Stimulated activated CD8-positive, alpha-beta memory T cell treated with anti-CD3 and anti-CD28 coated beads, Interleukin-4, amount 100 ng/mL, for 48 hours (primary cell): ENCODE results near the gene LMO7.

Experiments used
- DNase-seq: peaks from one replicate; pipeline ENCODE4 v3.0.0-alpha.2; 2020

The LMO7 gene

DNA sequence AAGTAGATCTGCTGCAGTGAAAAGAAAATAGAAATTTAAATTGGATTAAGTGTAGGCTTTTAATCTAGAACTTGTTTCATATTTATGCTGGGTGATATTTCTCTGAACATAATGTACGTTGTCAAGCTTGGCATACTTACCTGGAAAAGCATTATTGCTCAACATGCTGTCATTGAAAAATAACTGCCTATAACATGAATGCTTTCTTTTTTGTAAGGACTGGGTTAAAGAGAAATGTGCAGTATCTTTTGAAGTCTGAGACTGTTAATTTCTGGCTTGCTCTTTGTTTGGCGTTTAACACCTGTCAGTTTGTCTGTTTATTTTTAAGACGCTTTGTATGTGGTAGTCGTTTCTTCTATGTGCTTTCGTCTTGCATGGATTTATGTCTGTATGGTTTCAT is 175.2 kb downstream of the LMO7 start:
- DNase-seq = no peak

DNA sequence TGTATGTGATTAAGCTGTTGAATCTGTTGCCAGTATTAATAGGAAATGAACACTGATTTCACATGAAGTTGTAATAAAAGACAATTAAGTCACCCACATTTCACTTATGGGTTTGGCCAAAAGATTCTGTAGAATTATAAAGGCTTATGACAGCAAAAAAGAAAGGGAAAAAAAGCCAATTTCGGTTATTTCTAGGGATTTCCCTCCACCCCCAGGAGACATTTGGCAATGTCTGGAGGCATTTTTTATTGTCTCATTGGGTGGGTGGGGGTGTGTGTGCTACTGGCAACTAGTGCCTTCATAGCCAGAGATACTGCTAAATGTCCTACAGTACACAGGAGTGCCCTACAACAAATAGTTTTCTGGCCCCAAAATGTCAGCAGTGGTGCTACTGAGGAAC is 175.7 kb downstream of the LMO7 start:
- no peak for DNase-seq

DNA sequence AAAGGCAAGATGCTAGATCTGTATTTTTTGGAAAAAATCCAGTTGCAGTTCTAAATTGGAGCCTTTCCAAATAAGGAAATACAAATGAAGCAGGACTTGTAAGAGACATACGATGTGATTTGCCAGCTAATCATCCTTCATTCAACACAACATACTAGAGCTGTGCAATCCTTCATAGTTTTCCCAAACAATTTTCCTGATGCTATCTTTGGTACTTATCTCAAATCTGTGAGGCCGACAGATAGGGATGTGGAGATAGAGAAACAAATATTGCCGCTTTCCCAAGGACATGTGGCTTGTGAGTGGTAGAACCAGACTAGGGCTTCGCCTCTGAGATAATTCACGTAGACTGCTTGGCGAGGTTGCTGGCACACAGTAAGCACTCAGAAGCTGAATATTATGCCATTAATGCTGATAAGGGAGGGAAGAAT is 176.6 kb downstream of the LMO7 start:
- DNase-seq = no peak

DNA sequence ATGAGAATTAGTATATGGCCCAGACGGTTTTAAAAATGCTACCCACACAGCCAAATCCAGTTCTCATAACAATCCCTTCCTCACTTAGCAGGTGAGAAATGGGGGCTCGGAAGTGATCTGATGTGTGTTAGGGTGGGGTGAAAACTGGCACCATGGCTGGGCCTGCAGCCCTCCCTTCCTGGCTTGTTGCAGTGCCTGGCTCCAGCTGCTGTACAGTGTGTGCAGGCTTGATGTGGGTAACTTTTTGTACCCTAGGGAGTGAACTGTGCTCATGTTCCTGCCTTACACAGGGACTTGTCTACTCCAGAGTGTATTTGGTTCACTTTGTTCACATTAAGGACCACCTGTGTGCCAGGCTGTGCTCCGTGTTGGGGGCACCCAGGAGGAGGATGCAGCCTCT is 177.2 kb downstream of the LMO7 start:
- no peak for DNase-seq

DNA sequence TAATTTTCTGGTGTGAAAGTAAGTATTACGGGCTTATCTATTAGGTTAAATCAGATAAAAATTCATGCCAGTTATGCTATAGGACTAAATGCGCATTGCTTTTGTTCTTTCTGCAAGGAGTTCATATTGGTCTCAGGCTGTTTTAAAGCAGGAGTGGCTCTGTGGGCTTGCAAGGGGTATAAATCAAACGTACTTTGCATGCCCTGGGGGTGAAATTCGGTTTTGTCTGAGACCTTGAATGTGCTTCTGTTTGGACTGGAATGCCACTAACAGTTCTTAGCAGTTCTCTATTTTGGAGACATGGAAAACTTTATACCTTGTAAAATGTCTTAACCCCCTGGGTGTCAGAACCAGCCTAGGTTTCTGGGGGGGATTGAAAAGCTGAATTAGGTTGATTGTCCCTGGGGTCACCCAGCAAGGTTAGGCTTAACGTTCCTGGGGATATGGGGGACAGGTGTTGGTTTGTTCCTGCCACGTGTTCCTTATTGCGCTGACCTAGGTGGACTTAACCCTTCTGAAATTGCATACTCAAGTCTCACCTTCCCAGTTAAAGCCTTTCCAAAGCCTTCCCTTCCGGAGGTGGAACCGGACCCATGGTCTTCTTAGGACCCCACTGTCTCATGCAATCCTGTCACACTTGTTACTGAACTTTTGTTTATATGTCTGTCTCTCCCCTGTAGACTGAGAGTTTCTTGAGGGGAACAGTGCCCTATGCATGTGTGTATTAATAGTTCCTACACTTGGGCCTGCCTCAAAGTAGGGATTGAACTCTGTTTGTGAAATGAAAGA is 182.2 kb downstream of the LMO7 start:
- no peak for DNase-seq

DNA sequence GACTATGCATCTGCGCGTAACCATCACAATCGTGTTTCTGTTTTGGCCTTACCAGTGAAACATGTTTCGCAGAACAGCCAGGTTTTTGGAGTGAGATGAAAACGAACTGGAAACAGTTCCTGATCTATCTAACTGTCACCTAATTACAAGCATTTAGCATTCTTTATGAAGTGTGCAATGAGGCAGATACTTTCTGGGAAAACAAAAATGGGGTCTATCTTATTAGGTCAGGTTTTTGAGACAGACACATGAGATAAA is 182.8 kb downstream of the LMO7 start:
- no peak for DNase-seq

DNA sequence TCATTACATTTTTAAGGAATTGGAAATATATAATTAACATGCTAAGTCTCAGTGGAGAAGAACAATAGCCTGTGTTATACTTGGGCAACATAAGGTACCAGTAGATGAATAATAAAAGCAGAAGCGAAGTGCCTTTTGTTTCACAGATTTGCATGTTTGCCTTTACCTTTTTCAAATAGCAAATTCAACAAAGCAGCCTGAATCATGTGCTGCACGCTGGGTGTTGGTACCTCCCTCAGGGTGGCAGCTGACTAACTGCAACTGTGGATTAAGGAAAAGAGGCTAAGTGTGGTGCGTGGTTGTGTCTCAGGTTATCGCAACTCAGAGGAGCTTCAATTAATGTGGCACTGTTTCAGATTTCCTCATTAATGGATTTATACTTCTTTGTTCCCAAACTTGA is 189.0 kb downstream of the LMO7 start:
- DNase-seq = no peak

DNA sequence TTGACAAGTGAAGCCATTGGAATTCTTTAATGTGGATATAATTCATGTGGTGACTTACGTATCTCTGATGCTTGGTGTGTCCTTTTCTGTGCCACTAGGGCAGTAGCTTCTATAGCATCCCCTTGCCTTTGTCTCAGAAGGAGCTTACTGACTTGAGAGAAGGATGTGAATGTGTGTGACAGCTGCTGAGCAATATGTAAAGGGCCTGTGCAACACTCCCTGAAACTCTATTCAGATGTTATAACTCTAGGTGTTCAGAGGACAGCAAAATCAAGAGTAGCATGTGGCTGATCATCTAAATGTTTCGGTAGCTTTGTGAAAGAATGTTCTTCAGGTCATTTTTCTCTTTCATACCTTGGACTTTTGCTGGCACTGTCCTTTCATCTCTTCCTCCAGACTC is 189.5 kb downstream of the LMO7 start:
- DNase-seq = no peak

DNA sequence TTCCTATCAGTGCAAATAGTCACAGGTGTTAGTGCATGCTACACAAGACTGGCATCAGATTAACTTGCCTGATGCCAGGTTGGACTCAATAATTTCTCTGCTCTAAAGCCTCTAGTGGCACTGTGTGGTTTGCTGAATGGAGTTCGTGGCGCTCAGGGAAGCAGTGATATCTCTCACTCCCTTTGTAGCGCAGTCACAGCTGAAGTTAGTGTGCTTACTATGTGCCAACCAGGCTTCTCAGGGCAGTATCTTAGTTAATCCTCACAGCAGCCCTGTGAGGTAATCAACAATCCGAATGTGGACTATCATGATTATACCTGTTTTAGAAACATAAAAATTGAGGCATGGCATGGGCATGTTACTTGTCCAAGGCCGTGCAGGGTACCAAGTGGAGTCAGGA is 190.3 kb downstream of the LMO7 start:
- no peak for DNase-seq

DNA sequence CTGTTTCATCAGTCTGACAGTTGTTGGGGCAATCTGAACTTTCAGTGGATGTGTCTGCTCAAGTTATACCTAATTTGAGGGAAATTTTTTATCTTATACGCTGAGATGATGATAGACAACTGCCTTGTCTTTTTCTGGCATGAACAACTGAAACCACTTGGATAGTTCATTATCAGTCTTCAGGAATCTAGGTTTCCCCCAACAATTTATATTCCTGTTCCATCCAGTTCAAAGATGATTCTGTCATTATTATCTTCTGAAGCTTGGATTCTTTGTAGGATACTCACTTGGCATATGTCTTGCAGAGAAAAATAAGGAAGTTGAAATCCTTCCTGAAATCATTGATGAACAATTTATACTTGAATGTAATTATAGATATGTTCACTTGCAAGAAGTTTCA is 193.7 kb downstream of the LMO7 start:
- DNase-seq = no peak

DNA sequence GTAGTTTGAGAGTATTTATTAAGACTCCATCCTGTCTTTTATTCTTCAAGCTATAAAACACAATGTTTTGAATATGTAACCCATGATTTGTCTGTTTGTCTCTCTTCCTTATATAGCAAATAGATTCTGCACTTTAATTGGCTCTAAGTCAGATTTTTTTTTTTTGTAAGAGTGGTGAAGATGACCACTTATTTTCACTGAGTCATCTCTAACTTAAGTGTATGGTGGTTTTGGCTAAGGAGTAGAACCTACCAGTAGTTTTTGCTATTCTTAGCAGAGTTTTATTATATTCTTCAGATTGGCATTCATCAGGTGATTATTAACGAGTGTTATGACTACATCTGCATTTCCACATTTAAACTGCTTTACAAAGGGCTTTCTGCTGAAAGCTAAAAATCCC is 194.7 kb downstream of the LMO7 start:
- DNase-seq = no peak

DNA sequence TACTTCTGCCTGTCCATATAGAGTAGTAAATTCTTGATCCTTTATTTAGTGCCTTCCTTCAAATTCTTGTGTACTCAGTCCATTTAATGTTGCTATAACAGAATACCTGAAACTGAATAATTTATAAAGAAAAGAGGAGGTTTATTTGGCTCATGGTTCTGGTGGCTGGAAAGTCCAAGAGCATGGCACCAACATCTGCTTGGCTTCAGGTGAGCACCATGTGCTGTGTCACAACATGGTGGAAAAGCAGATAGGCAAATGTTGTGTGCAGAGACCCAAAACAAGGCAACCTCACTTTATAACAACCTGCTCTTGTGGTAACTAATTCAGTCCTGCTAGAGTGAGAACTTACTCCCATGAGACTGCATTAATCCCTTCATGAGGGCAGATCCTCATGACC is 195.3 kb downstream of the LMO7 start:
- no peak for DNase-seq

DNA sequence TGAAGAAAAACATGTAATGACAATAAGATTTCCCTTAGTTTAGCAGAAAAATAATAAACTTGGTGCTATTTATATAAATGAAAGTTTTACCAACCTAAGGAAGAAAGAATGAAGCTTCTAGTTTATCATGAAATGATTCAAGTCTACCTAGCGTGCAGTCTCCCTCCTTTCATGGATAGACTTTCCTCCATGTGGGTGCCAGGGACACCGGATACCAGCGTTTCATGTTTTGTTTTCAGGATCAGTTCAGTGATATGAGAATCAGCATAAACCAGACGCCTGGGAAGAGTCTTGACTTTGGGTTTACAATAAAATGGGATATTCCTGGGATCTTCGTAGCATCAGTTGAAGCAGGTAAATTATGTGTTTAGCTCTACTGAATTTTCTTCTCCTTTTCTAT is 196.7 kb downstream of the LMO7 start:
- no peak for DNase-seq

DNA sequence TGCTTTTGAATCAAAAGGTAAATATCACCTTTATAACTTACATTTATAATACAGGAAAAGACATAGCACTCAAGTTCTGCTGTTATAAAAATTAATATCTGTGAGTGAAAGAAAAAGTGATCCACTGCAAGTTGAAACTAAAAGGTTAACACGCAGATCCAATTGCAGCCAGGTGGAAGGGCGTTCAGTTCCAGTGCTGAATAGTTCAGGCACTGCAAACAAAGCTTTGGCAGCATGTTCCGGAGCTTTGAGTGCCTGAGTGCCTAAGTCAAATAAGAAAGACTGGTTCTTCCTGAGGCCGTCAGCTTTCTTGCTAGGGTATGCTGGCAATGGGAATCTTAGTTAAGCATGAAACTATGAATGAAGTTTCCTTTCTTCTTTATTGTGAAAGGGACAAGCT is 200.3 kb downstream of the LMO7 start:
- DNase-seq = no peak

DNA sequence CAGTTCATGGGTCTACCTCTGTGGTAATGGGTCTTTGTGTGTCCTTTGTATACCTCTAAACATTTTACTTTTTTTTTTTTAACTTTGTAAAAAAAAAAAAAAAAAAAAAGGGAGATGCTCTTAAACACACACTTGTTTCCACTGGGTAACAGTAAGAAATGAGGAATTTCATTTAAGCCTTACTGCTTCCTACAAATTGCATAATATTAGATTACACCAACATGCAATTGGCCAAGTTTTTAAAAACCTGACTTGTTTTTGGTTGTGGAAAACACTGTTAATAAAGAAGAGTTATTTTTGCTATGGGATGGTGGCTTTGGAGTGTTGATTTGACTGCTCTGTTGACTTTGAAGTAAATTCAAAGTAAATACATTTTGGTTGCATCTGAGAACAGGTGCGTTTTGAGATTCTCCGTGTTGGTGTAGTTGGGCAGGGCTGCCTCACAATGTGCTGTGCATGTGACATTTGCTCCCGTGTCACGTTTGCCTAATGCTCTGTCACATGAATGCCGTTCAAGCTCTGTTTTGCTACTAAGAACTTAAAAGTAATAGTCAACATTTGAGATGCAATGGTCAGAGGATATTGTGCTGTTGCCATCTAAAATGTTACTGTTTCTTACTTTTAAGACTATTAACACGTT is 202.4 kb downstream of the LMO7 start:
- no peak for DNase-seq

DNA sequence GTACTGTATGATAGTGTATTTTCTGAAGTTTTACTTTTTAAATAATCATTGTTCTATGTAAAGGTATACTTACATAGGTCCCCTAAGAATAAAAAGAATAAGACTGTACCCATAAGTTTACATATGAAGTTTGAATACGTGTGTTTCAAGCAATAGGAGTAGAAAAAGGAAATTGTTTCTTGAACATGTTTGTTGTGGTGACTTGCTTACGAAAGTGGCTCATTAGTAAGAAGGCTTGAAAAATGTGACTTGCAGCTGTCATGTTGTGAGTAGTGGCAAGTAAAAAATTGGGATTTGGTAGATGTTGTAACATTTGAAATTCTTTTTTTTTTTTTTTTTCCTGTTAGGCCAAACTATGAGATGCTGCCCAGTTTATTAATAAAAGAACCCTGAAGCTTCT is 203.3 kb downstream of the LMO7 start:
- no peak for DNase-seq

DNA sequence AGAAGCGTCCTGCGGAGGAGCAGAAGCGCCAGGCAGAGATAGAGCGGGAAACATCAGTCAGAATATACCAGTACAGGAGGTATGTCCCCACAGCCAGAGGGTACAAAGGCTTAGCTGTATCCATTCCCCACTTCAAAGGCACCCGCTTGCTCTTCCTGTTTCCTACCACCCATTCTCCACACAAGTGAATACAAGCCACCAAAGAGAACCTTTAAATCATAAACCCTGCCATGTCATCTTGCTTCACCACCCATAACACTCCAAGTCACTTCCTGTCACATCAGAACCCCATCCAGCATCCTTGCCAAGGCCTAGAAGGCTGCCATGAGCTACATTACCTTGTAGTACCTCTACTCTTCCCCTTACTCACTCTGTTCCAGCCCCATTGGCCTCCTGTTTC is 205.8 kb downstream of the LMO7 start:
- no peak for DNase-seq

DNA sequence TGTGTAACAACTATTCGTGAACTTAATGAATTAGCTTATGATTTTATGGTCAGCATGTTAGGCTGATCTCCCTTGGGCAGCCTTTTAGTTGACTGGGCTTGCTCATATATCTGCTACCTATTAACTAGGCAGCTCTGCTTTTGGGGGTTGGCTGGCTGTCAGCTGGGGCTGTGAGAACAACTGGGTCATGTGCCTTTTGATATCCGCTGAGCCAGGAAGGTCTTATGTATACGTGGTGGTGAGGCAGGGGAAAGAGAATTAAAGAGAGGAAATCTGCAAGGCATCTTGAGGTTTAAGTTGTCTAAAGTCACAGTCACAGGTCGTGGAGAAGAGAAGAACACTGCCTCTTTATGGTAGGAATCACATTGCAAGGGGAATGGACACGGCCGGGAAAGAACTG is 206.9 kb downstream of the LMO7 start:
- no peak for DNase-seq

DNA sequence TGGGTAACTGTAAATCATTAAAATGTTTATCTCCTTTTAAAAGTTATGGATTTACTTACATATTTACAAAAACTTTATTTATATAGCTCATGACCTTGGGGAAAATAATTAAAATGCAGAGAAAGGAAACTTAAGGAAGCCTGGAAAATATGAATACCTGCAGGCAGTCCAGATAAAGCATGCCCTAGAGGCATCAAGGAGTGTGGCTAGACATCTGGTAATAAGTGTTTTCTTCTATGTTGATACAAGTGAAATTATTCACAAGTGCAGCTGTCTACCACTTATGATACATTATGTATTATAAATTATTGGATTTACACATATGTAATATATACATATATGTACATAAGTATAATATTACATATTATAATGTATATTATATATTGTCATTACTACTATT is 207.9 kb downstream of the LMO7 start:
- DNase-seq = no peak

DNA sequence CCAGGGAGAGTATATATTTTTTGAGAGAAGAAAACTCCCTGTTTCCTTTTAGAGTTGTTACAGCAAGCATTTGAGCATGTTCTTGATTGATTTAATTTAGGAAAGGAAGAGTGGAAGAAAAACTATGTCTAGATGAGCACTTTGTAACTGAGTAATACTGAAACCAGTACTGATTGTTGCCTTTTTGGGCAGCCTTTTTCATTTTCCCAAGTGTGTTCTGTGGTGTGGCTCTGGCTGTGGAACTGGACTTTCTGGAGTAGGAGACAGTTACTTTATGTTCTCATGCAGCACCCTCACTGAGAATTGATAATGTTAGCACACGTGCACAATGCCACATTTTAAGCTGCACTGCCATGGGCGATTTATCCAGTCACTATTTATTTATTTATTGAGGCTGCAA is 211.5 kb downstream of the LMO7 start:
- no peak for DNase-seq

DNA sequence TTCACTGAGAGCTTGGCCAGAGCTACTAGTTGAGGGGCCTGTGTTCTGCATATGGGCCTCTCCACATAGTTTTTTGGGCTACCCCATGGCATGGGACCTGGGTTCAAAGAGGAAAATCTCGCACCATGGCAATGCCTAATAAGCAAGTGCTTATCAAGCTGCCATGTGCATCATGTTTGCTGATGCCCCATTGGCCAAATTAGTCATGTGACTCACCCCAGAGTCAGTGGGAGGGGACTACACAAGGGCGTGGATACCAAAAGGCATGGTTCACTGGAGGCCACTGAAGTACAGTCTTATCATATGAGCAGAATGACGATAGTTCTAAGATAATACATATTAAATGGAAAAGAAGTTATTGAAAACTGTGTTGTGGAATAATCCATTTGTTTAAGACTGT is 214.8 kb downstream of the LMO7 start:
- DNase-seq = no peak

DNA sequence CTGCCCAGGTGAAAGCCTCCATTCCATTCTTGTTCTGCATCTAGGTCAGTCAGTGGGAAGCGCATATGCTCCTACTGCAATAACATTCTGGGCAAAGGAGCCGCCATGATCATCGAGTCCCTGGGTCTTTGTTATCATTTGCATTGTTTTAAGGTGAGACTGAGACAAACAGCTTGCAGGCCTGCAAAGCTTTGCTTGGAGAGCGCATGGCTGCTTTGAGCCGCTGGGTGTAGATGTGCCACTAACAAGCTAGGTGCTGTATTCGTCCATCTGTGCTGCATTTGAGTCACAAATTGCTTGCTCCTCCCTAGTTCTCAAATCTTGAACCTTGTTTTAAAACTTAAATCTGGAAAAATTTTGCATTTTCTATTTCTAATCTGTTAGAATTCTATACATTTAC is 219.1 kb downstream of the LMO7 start:
- DNase-seq = no peak

DNA sequence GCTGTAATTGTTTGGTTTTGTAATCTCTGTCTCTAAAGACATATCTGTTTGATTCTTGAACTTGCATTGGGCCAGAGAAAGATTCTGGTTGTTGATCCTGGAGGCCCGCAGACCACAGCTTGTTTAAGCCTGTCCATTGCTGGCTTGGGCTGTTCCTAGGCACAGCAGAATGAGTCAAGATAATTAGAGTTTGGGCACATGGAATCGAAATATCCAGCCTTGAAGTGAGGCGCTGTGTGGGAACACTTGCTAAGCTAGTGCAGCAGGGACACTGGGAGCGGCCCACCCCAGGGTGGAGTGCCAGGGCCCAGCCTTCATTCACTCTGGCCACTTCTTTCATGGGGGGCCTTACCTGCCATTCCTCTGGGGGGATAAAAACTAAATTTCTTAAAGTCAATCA is 219.7 kb downstream of the LMO7 start:
- DNase-seq = no peak

DNA sequence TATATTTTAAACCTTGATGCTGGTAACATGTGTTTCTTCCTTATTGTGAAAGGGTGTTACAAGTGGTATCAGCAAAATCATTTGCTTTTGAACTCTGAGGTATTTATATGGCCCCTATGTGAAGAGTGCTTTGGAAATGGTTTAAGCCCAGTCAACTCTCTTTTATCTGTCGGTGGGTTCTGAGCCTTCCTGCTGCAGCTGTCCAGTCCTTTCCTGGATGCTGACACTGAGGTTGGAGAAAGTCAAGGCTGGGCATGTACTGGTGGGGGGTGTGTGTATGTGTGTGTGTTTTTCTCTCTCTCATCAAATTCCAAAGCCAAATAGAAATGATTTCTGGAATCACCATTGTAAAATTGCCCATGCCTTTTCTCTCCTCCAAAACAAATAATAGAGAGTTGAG is 221.2 kb downstream of the LMO7 start:
- no peak for DNase-seq

DNA sequence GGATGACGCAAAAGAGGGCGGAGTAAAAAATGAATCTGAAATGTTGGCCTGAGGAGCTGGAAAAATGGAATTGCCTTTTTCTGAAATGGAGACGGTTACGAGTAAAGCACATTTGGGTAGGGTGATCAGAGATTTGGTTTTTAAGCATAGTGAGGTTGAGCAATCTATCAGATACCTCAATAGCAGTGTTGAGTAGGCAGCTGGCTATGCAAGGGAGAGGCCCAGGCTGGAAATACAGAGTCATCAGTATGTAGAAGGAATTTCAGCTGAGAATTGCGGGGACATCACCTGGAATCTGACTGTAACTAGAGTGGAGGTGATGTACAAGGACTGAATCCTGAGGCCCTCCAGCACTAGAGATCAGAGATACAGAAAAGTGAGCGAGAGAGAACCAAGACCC is 224.8 kb downstream of the LMO7 start:
- DNase-seq = no peak
